DOHH2 (cell line): Measurements from ENCODE around the gene KNDC1.

ENCODE experiments used
- H3F3A ChIP-seq: fragments of 200-600 bp; sonication (generic), shearing (Covaris generic); 2 replicates; pipeline ENCODE4 v1.6.0; 2016; ENCODE audit warnings: antibody characterized with exemption, mild to moderate bottlenecking; ENCODE audit not compliant: control insufficient read depth, insufficient read depth
- H3K27ac ChIP-seq: fragments of 200-600 bp; sonication (generic); 2 replicates; pipeline ENCODE4 v1.5.1; 2014; ENCODE audit warnings: low read depth, mild to moderate bottlenecking, low read length, moderate library complexity
- H3K27me3 ChIP-seq: fragments of 200-600 bp; sonication (generic); 2 replicates; pipeline ENCODE4 v1.6.1; 2014; ENCODE audit warnings: mild to moderate bottlenecking, low read length, mixed read lengths; ENCODE audit not compliant: control insufficient read depth
- H3K36me3 ChIP-seq: fragments of 200-600 bp; sonication (generic); 2 replicates; pipeline ENCODE4 v1.6.1; 2014; ENCODE audit warnings: mild to moderate bottlenecking, low read length, moderate library complexity, mixed read lengths; ENCODE audit not compliant: control insufficient read depth
- H3K4me1 ChIP-seq: fragments of 200-600 bp; sonication (generic); 2 replicates; pipeline ENCODE4 v1.6.1; 2014; ENCODE audit warnings: mild to moderate bottlenecking, low read length, mixed read lengths; ENCODE audit not compliant: control insufficient read depth
- H3K4me2 ChIP-seq: fragments of 200-600 bp; sonication (generic); 2 replicates; pipeline ENCODE4 v1.6.0; 2014; ENCODE audit warnings: mild to moderate bottlenecking, low read length, moderate library complexity
- H3K4me3 ChIP-seq: fragments of 200-600 bp; sonication (generic); 2 replicates; pipeline ENCODE4 v1.5.1; 2014; ENCODE audit warnings: mild to moderate bottlenecking, low read length, mixed read lengths
- H3K79me2 ChIP-seq: fragments of 200-600 bp; sonication (generic); 2 replicates; pipeline ENCODE4 v1.6.1; 2014; ENCODE audit warnings: mild to moderate bottlenecking, low read length, mixed read lengths; ENCODE audit not compliant: control insufficient read depth
- H3K9me2 ChIP-seq: fragments of 200-600 bp; sonication (generic); replicated peaks from 2 replicates; pipeline ENCODE4 v1.6.1; 2014; ENCODE audit warnings: mild to moderate bottlenecking, low read length, mixed read lengths; ENCODE audit not compliant: control insufficient read depth
- H3K9me3 ChIP-seq: fragments of 200-600 bp; sonication (generic); 2 replicates; pipeline ENCODE4 v1.6.1; 2014; ENCODE audit warnings: antibody characterized with exemption, low read length, mixed read lengths; ENCODE audit not compliant: control insufficient read depth, insufficient read depth
- H4K20me1 ChIP-seq: fragments of 200-600 bp; sonication (generic); 2 replicates; pipeline ENCODE4 v1.6.0; 2014; ENCODE audit warnings: low read depth, mild to moderate bottlenecking, antibody characterized with exemption, low read length, moderate library complexity; ENCODE audit not compliant: control insufficient read depth, insufficient read depth
- CTCF ChIP-seq: fragments of 200-600 bp; sonication (generic); IDR thresholded peaks from one replicate; pipeline ENCODE4 v1.5.1; 2014; ENCODE audit warnings: antibody characterized with exemption, mild to moderate bottlenecking, low read depth, low read length; ENCODE audit not compliant: poor library complexity, severe bottlenecking
- EZH2phosphoT487 ChIP-seq: fragments of 200-600 bp; sonication (generic); IDR thresholded peaks from 2 replicates; pipeline ENCODE4 v1.6.1; 2017; ENCODE audit warnings: borderline replicate concordance, mild to moderate bottlenecking, antibody characterized with exemption, low read length, moderate library complexity, mixed read lengths

The KNDC1 gene

GRCh38 chr10:133203652-133204195 is 43.7 kb downstream of the KNDC1 start:
- no peaks in the 10 kb centered on the region for H3K36me3 ChIP-seq
- TF ChIP-seq CTCF (no peak), EZH2phosphoT487 (no peak)
- no peak overlapping the region for H3K27ac ChIP-seq
- H3K4me2 ChIP-seq = no peak overlapping the region
- H3F3A ChIP-seq = no peaks in the 10 kb centered on the region
- peaks cover 12% of the 10 kb centered on the region for H3K9me3 ChIP-seq
- no peaks in the 10 kb centered on the region for H3K79me2 ChIP-seq
- H4K20me1 ChIP-seq = no peaks in the 10 kb centered on the region
- H3K4me1 ChIP-seq = no peaks in the 10 kb centered on the region
- no peaks in the 10 kb centered on the region for H3K9me2 ChIP-seq
- H3K27me3 ChIP-seq = no peaks in the 10 kb centered on the region
- H3K4me3 ChIP-seq = no peak overlapping the region

- no peak for TF ChIP-seq EZH2phosphoT487
- TF ChIP-seq CTCF = no peak
- no peaks in the 10 kb centered on the region for H3F3A ChIP-seq
- no peak overlapping the region for H3K27ac ChIP-seq
- H3K9me2 ChIP-seq = no peaks in the 10 kb centered on the region
- no peaks in the 10 kb centered on the region for H3K36me3 ChIP-seq
- H3K9me3 ChIP-seq = peaks cover 19% of the 10 kb centered on the region
- no peaks in the 10 kb centered on the region for H3K79me2 ChIP-seq
- H3K4me1 ChIP-seq = no peaks in the 10 kb centered on the region
- no peak overlapping the region for H3K4me2 ChIP-seq
- no peaks in the 10 kb centered on the region for H3K27me3 ChIP-seq
- H3K4me3 ChIP-seq = no peak overlapping the region
- no peaks in the 10 kb centered on the region for H4K20me1 ChIP-seq
These were observed 44.4 kb downstream of the KNDC1 start for GRCh38 chr10:133204226-133205015.

GRCh38 chr10:133205146-133205545 is 45.1 kb downstream of the KNDC1 start:
- Histone ChIP-seq H3K27me3 (no peaks in the 10 kb centered on the region), H3K36me3 (no peaks in the 10 kb centered on the region), H3K9me3 (peaks cover 17% of the 10 kb centered on the region), H3K4me3 (no peak overlapping the region), H3F3A (no peaks in the 10 kb centered on the region), H3K4me2 (no peak overlapping the region), H3K4me1 (no peaks in the 10 kb centered on the region), H4K20me1 (no peaks in the 10 kb centered on the region), H3K27ac (no peak overlapping the region), H3K9me2 (no peaks in the 10 kb centered on the region), H3K79me2 (no peaks in the 10 kb centered on the region)
- TF ChIP-seq CTCF (no peak), EZH2phosphoT487 (no peak)
